Neural progenitor cell (in vitro differentiated cells): ENCODE data around the gene PC.

Source experiments
- EZH2phosphoT487 ChIP-seq: fragments of 200-600 bp; sonication (generic); IDR thresholded peaks from 2 replicates; pipeline ENCODE4 v1.6.1; 2017; ENCODE audit warnings: antibody characterized with exemption
- TF ChIP-seq, protein P1 (sequence below): fragments of 200-600 bp; sonication (generic); IDR thresholded peaks from 2 replicates; pipeline ENCODE4 v1.5.1; 2017; ENCODE audit warnings: antibody characterized with exemption, mild to moderate bottlenecking

DNA sequence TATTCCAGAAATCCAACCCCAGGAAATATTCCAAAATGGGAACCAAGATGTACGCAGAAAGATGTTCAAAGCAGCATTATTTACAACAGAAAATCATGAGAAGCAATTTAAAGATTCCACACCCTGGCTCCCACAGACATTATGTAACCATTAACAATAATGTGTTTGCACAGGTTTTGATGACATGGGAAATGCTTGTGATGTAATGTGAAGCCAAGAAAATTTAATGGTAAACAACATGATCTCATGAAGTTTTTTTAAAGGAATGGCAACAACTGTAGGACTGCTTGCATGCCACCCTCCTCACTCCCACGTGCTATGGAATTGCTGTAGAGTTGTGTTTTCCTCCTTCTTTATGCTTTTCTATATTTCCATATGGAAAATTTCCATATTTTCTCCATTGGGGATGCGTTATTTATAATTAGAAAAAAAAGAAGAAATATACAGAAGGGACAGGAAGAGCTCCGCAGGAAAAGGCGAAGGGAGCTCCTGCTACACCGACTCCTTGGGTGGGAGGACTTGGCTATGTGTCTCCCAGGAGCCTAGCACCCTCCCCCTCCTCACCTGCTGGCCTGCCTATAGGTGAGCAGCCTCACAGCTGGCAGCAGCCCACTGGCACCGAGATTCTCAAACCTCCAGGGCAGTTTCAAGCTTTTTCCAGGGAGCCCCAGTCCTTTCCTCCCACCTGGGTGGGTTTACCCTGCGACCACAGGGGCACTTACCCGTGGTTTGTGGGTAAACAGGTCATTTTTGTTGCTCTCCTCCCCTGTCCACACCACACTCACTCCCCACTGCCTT, 80.4 kb downstream of the PC start:
- TF ChIP-seq, protein P1, sequence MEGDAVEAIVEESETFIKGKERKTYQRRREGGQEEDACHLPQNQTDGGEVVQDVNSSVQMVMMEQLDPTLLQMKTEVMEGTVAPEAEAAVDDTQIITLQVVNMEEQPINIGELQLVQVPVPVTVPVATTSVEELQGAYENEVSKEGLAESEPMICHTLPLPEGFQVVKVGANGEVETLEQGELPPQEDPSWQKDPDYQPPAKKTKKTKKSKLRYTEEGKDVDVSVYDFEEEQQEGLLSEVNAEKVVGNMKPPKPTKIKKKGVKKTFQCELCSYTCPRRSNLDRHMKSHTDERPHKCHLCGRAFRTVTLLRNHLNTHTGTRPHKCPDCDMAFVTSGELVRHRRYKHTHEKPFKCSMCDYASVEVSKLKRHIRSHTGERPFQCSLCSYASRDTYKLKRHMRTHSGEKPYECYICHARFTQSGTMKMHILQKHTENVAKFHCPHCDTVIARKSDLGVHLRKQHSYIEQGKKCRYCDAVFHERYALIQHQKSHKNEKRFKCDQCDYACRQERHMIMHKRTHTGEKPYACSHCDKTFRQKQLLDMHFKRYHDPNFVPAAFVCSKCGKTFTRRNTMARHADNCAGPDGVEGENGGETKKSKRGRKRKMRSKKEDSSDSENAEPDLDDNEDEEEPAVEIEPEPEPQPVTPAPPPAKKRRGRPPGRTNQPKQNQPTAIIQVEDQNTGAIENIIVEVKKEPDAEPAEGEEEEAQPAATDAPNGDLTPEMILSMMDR, result no peak
- TF ChIP-seq EZH2phosphoT487, result no peak
